Stimulated activated CD4-positive, alpha-beta T cell treated with anti-CD3 and anti-CD28 coated beads, Interleukin-15, amount 100 ng/mL, for 48 hours (primary cell): ENCODE data around the gene MT1E.
A peak's percentile ranks its signal among the peaks of the same experiment; 100 is the strongest.
"Not testable (repeated sequence)": the region's sequence is repeated elsewhere in the genome, so short reads cannot be mapped to it uniquely, and the experiment has no call there.

Experiments used
- DNase-seq, 2 donors: peaks; one replicate each; pipeline ENCODE4 v3.0.0-alpha.2; 2020; ENCODE audit warnings: low read depth in 2 of 2

Gene MT1E

GRCh38 chr16:56607109-56607618, 18.4 kb upstream of the MT1E start:
- DNase-seq = no peak

- DNase-seq = no peak
These were observed 17.9 kb upstream of the MT1E start for GRCh38 chr16:56607675-56608042.

GRCh38 chr16:56608043-56608875, 17.3 kb upstream of the MT1E start, which contains the start of gene MT2A:
TSS of gene MT2A (plus strand) at chr16:56608584. CDS start at chr16:56608656, 72 bp downstream.
- peak; percentile 87 for DNase-seq

- no peak for DNase-seq
These were observed 16.6 kb upstream of the MT1E start for GRCh38 chr16:56608876-56609462.

GRCh38 chr16:56609463-56609921, 16.1 kb upstream of the MT1E start:
- DNase-seq = peak; percentile 66 to 69

- DNase-seq = peak; percentile 69 to 75
These were observed 15.5 kb upstream of the MT1E start for GRCh38 chr16:56610017-56610608.

- no peak for DNase-seq
These were observed 14.9 kb upstream of the MT1E start for GRCh38 chr16:56610609-56611111.

- DNase-seq = no peak
These were observed 14.2 kb upstream of the MT1E start for GRCh38 chr16:56611281-56611833.

GRCh38 chr16:56613706-56614105, 11.9 kb upstream of the MT1E start:
- no peak for DNase-seq

- no peak for DNase-seq
These were observed 11.0 kb upstream of the MT1E start for GRCh38 chr16:56614549-56614991.

- no peak for DNase-seq
These were observed 10.2 kb upstream of the MT1E start for GRCh38 chr16:56615353-56615752.

GRCh38 chr16:56616608-56617211, 8.9 kb upstream of the MT1E start:
- DNase-seq = no peak

- peak; percentile 45 to 63 for DNase-seq
These were observed 8.1 kb upstream of the MT1E start for GRCh38 chr16:56617212-56618085.

GRCh38 chr16:56618138-56618537, 7.4 kb upstream of the MT1E start:
- no peak for DNase-seq

- no peak for DNase-seq
These were observed 5.2 kb upstream of the MT1E start for GRCh38 chr16:56620339-56620897.

- DNase-seq = not testable (repeated sequence)
These were observed 3.7 kb upstream of the MT1E start for GRCh38 chr16:56621665-56622445.

GRCh38 chr16:56623184-56623583, 2.4 kb upstream of the MT1E start:
- not testable (repeated sequence) for DNase-seq

- DNase-seq = no peak
These were observed 1.9 kb upstream of the MT1E start for GRCh38 chr16:56623637-56624036.

- no peak for DNase-seq
These were observed 518 bp downstream of the MT1E start for GRCh38 chr16:56625943-56626654.
